ENCODE measurements around the gene BBS9.

The BBS9 gene

GRCh38 chr7:33554576-33554975 is 425.2 kb downstream of the BBS9 start:
- DNase-seq (ENCODE audit: low read depth) = no peak
- TF ChIP-seq CTCF (IDR thresholded peaks at IDR 0.05; ENCODE audit: control insufficient read depth, insufficient read depth, low read depth, low read length, missing control alignments) = no peak
- H3K4me3 ChIP-seq (ENCODE audit: control insufficient read depth, low read depth, low read length) = no peak overlapping the region

- no peak for DNase-seq (ENCODE audit: low read depth)
- no peak overlapping the region for H3K4me3 ChIP-seq (ENCODE audit: control insufficient read depth, low read depth, low read length)
- TF ChIP-seq CTCF (IDR thresholded peaks at IDR 0.05; ENCODE audit: control insufficient read depth, insufficient read depth, low read depth, low read length, missing control alignments) = no peak
These were observed 427.1 kb downstream of the BBS9 start for GRCh38 chr7:33556472-33556871.

GRCh38 chr7:33558549-33559323 is 429.4 kb downstream of the BBS9 start:
- no peak for DNase-seq (ENCODE audit: low read depth)
- H3K4me3 ChIP-seq (ENCODE audit: control insufficient read depth, low read depth, low read length) = no peak overlapping the region
- TF ChIP-seq CTCF (IDR thresholded peaks at IDR 0.05; ENCODE audit: control insufficient read depth, insufficient read depth, low read depth, low read length, missing control alignments) = no peak

- no peak for TF ChIP-seq CTCF (IDR thresholded peaks at IDR 0.05; ENCODE audit: control insufficient read depth, insufficient read depth, low read depth, low read length, missing control alignments)
- no peak for DNase-seq (ENCODE audit: low read depth)
- no peak overlapping the region for H3K4me3 ChIP-seq (ENCODE audit: control insufficient read depth, low read depth, low read length)
These were observed 430.0 kb downstream of the BBS9 start for GRCh38 chr7:33559324-33559710.

GRCh38 chr7:33562996-33563395 is 433.6 kb downstream of the BBS9 start:
- no peak for TF ChIP-seq CTCF (IDR thresholded peaks at IDR 0.05; ENCODE audit: control insufficient read depth, insufficient read depth, low read depth, low read length, missing control alignments)

GRCh38 chr7:33563651-33564050 is 434.3 kb downstream of the BBS9 start:
- DNase-seq (ENCODE audit: low read depth) = no peak
- no peak overlapping the region for H3K4me3 ChIP-seq (ENCODE audit: control insufficient read depth, low read depth, low read length)
- TF ChIP-seq CTCF (IDR thresholded peaks at IDR 0.05; ENCODE audit: control insufficient read depth, insufficient read depth, low read depth, low read length, missing control alignments) = no peak

More at GRCh38 chr7:33562996-33563395, 433.6 kb downstream of the BBS9 start:
- DNase-seq (ENCODE audit: low read depth) = no peak
- no peak overlapping the region for H3K4me3 ChIP-seq (ENCODE audit: control insufficient read depth, low read depth, low read length)
